Measurements from ENCODE around the gene SYTL2.

Gene SYTL2

GRCh38 chr11:85664615-85665481 lies 146.1 kb downstream of the SYTL2 start, which contains the start of gene CREBZF:
TSS of gene CREBZF (minus strand) at chr11:85665129. CDS start at chr11:85664875, 254 bp downstream.
- TF ChIP-seq CTCF (IDR thresholded peaks at IDR 0.05; ENCODE audit: low read depth, low read length): no peak
- no peaks in the 10 kb centered on the region for H3K27me3 ChIP-seq
- peaks cover 15% of the 10 kb centered on the region for H3K36me3 ChIP-seq
- no peaks in the 10 kb centered on the region for H3K4me1 ChIP-seq
- H3K4me3 ChIP-seq (ENCODE audit: low read depth, low read length): peak within 1 kb of the TSS; percentile 92
- no peaks in the 10 kb centered on the region for H3K9me3 ChIP-seq
- peak; percentile 95 for DNase-seq

GRCh38 chr11:85663753-85664614 lies 147.0 kb downstream of the SYTL2 start:
- peak; percentile 59 for TF ChIP-seq CTCF (IDR thresholded peaks at IDR 0.05; ENCODE audit: low read depth, low read length)
- Histone ChIP-seq H3K36me3 (peaks cover 24% of the 10 kb centered on the region), H3K4me3 (ENCODE audit: low read depth, low read length) (peak overlapping the region; percentile 92)

GRCh38 chr11:85663080-85663752 lies 147.7 kb downstream of the SYTL2 start:
- no peak for TF ChIP-seq CTCF (IDR thresholded peaks at IDR 0.05; ENCODE audit: low read depth, low read length)
- no peaks in the 10 kb centered on the region for H3K27me3 ChIP-seq
- no peaks in the 10 kb centered on the region for H3K9me3 ChIP-seq
- peaks cover 30% of the 10 kb centered on the region for H3K36me3 ChIP-seq
- no peak for DNase-seq
- H3K4me3 ChIP-seq (ENCODE audit: low read depth, low read length): peak overlapping the region; percentile 92
- no peaks in the 10 kb centered on the region for H3K4me1 ChIP-seq

More at GRCh38 chr11:85663753-85664614, 147.0 kb downstream of the SYTL2 start:
- Histone ChIP-seq H3K4me1 (no peaks in the 10 kb centered on the region), H3K27me3 (no peaks in the 10 kb centered on the region), H3K9me3 (no peaks in the 10 kb centered on the region)
- peak; percentile 85 for DNase-seq

- no peak for DNase-seq
- peaks cover 40% of the 10 kb centered on the region for H3K36me3 ChIP-seq
- no peak for TF ChIP-seq CTCF (IDR thresholded peaks at IDR 0.05; ENCODE audit: low read depth, low read length)
- no peaks in the 10 kb centered on the region for H3K4me1 ChIP-seq
- peak overlapping the region; percentile 92 for H3K4me3 ChIP-seq (ENCODE audit: low read depth, low read length)
- no peaks in the 10 kb centered on the region for H3K9me3 ChIP-seq
- no peaks in the 10 kb centered on the region for H3K27me3 ChIP-seq
Measured at GRCh38 chr11:85661972-85662664, 148.8 kb downstream of the SYTL2 start.

GRCh38 chr11:85658180-85658579 lies 152.8 kb downstream of the SYTL2 start:
- Histone ChIP-seq H3K27me3 (no peaks in the 10 kb centered on the region), H3K36me3 (peaks cover 66% of the 10 kb centered on the region), H3K4me1 (no peaks in the 10 kb centered on the region), H3K4me3 (ENCODE audit: low read depth, low read length) (no peak overlapping the region), H3K9me3 (no peaks in the 10 kb centered on the region)
- TF ChIP-seq CTCF (IDR thresholded peaks at IDR 0.05; ENCODE audit: low read depth, low read length): no peak
- no peak for DNase-seq

Measured in BE2C (cell line).